Myocyte (in vitro differentiated cells): ENCODE measurements around the gene VTN. TPM values are rescaled to one million over a fixed set of nuclear protein-coding genes. Genes with fewer than 3 reads are reported as not detected.
A peak's percentile ranks its signal among the peaks of the same experiment; 100 is the strongest.

Experiments used
- DNase-seq: peaks from one replicate; pipeline ENCODE4 v3.0.0-alpha.2; 2012; ENCODE audit warnings: low read depth
- polyA plus RNA-seq: library from polyadenylated mRNA; unstranded; fragments of >200 nt; gene quantifications from one replicate; pipeline ENCODE4 v1.2.1, GENCODE V29; 2012; ENCODE audit warnings: missing spikeins
- total RNA-seq: library from RNA; depleted of rRNA; stranded (reverse); fragments of >200 nt; gene quantifications from 2 replicates; pipeline ENCODE4 v1.2.3, GENCODE V29; 2014

Gene VTN
- total RNA-seq = 0.21 and 0.26 TPM in 2 replicates
- 0.38 TPM for polyA plus RNA-seq

- peak; percentile 26 for DNase-seq
These were observed at the start of gene VTN for GRCh38 chr17:28370035-28370743. Gene VTN, minus strand, starts transcription at chr17:28370307. Its CDS starts 104 bp downstream, at chr17:28370203.

DNA sequence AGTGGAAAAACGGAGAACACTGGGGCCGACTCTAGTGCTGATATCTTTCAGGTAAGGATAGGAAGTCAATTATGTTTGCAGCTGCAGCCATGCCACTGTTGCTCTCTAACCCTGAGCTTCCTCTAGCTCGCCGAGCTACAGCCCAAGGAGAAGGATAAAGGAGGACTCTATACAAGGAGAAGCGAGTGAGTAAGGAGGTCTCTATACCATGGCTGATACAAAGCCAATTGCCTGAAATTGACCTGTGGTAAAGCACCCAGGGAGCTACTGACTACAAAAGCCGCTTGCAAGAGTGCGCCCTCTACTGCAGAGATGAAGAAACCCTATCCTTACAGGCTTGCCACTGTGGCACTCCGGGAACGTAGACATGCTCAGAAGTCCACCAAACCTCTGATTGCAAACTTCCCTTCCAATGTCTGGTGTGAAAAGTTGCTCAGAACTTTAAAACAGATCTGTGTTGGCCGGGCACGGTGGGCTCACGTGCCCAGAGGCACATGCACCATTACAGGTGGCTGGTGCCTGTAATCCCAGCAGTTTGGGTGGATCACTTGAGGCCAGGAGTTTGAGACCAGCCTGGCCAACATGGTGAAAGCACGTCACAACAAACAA is 46.7 kb upstream of the VTN start:
- peak; percentile 56 for DNase-seq

GRCh38 chr17:28415886-28416285 is 45.8 kb upstream of the VTN start:
- no peak for DNase-seq

GRCh38 chr17:28413804-28414203 is 43.7 kb upstream of the VTN start:
- DNase-seq = no peak

GRCh38 chr17:28412099-28412498 is 42.0 kb upstream of the VTN start:
- DNase-seq = no peak

- no peak for DNase-seq
These were observed 37.8 kb upstream of the VTN start for GRCh38 chr17:28407974-28408306.

DNA sequence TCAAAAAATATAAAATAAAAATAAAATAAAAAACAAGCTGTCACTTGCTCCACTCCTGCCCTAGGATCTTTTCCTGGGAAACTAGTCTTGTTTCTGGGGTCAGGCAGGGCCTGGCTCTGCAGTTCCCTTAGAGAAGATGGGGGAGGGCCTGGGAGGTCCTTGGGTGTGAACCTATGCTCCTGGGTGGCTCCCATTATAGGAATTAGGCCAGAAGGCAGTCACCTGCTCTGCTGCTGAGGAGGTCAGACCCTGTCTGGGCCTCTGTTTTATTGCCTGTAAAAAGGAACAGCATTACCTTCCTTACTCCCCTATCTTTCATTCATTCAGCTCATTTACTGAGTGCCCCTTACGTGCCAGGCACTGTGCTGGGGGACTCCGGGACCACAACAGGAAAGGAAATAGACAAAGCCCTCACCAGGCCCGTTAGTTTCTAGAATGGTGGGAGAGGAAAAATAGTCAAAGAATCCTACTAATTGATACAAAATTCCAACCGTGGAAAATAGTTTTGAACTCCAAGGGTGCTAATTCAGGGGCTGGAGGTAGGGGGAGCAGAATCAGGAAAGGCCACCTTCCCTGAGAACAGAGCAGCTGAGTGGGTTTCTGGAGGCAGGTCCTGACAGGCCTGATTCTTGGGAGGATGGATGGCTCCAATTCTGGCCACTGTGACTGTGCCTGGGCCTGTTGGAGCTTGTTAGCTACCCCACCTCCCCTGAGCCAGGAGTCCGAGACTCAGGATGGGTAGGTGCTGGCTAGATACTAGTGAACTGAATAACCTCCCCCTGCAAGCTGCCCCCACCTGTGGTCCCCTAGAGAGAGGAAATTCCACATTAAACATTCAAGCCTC is 37.2 kb upstream of the VTN start:
- DNase-seq = no peak

GRCh38 chr17:28406473-28406814 is 36.3 kb upstream of the VTN start:
- no peak for DNase-seq

- no peak for DNase-seq
These were observed 35.7 kb upstream of the VTN start, which contains the start of gene SLC46A1 for GRCh38 chr17:28405632-28406472. Gene SLC46A1, minus strand, starts transcription at chr17:28406212. Its CDS starts 98 bp downstream, at chr17:28406114.

- DNase-seq = no peak
These were observed 34.9 kb upstream of the VTN start for GRCh38 chr17:28404812-28405570.

DNA sequence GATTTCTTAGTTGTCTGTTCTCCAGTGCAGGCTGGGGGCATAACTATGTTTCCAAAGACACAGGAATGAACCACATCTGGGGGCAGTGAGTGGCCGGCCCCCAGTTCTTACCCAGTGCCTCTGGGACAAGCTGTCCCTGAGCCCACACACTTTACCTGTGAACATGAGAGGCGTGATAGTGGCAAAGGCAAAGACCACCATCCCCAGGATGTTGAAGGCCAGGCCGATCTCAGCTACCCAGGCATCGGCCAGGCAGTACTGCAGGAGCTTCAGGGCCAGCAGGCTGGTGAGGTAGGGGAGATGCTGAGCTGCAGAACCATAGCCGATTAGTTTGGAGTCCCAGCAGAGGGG is 34.3 kb upstream of the VTN start:
- no peak for DNase-seq

DNA sequence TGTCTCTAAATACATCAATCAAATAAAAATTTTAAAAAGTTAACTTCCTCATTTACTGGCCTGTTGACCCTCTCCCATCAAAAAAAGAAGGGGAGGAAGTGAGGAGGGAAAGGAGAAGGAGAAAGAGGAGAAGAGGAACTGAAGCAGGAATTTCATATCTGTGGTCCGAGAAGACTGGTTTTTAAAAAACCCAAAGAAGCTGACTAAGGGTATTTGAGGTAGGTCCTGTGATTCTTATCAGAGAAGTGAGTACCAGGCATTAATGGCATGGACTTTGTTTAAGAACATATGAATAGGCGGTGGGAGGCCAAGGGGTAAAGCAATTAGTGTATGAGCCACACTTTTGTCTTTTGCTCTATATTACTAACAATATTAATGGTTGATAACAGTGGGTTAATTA is 33.9 kb upstream of the VTN start:
- DNase-seq = no peak

DNA sequence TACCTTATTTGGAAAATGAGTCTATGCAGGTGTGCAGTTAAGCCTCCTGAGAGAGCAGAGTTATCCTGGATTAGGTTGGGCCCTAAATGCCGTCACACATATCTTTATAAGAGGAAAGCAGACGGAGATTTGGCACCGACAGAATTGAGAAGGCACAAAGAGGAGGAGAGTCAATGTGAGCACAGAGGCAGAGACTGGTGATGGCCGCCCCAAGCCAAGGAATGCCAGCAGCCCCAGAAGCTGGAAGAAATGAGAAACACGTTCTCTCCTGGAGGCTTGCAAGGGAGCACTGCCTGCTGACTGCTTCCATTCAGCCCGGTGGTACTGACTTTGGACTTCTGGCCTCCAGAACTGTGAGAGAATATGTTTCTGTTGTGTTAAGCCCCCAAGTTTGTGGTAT is 32.7 kb upstream of the VTN start:
- no peak for DNase-seq

DNA sequence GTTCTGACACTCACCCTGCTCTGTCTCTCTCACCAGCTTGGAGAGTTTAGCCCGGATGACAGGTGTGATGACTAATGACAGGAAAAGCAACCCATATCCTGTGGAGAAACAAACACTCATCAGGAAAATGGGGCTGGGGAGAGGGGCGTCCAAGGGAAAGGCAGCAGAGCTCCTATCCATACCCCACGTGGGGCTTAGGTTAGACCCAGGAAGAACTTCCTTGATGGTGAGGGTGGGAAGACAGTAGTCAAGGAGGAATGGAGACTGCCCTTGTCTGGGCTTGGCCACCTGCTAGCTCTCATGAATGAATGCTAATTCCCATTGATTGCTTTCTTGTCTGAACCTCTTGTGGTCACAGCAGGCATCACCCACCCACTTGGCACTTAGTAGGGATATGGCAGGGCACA is 32.1 kb upstream of the VTN start:
- no peak for DNase-seq

- no peak for DNase-seq
These were observed 29.7 kb upstream of the VTN start for GRCh38 chr17:28399808-28400207.

DNA sequence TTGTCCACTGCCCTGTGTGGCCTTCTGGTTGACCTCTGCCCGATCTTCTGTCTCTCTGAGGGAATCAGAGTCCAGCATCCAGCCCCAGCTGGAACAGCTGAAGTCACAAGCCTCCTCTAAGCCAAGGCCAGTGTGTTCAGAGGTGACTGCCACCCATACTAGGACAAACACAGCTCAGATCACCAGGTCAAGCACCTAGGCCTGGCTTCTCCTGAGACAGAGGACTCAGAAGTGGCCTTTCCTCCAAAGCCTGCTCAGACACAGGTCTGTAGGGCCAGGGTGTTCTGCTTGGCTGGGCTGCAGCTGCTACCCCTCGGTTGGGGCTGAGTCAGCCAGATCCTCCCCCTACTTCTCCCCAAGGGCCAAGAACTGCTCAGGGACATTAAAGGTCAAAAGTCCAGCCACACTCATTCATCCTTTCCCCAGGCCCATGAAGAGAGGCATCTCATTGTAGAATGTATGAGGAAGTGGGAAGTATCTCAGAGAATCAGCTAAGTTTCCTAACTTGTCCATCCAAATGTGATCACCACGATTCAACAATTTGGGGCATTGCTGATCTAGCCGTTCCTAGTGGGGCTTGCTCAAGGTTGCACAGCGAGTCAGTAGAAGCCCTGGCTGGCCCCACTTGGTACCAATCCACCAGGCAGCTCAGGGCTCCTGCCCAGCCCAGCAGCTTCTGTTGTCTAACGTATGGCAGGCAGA is 28.3 kb upstream of the VTN start:
- DNase-seq = peak; percentile 42

DNA sequence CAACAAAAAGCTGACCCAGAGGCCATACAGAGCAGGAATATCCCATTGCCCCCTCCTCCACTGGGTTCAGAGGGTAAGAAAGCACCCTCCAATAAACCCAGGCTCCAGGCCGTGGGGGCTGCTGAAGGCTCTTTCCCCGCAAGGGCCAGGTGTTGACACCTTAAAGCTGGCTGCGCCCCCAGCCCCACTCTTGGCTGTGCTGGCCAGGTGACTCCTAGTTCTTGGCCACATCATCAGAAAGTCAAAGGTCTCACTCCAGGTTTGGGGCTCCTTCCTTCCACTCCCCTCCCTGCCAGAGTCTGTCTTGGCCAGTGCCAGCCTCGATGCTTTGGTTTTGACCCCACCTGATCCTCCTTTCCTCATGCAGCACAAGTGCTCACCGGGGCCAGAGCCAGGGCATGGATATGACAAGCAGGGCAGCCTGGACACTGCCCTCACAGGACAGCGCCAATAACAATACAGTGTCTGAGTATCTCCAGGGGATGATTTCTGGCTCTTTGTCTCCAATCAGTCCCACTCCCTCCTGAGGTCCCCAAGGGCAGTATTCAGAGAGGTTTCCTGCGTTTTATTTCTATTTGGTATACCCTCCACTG is 27.7 kb upstream of the VTN start:
- DNase-seq = no peak

DNA sequence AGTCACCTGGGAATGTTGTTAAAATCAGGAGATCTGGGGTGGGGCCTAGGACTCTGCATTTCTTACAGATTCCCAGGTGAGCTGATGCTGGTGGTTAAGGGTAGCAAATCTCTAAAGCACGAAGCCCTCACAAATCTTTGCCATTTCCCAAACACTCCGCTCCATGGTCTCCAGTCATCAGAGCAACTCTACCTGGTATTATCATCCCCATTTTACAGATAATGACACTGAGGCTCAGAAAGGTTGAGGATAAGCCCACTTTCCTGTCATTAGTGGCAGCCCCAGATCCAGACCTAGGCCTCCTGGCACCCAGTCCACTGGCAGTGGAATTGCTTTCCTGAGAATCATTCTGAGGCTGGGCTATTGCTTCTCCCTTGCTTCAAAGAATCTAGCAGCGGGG is 27.2 kb upstream of the VTN start:
- DNase-seq = no peak

GRCh38 chr17:28396635-28397239 is 26.6 kb upstream of the VTN start:
- DNase-seq = no peak
